Neural cell (in vitro differentiated cells): ENCODE measurements around the gene ESYT2. TPM values are rescaled to one million over a fixed set of nuclear protein-coding genes. Genes with fewer than 3 reads are reported as not detected.
A peak's percentile ranks its signal among the peaks of the same experiment; 100 is the strongest.
"Not testable (repeated sequence)": the region's sequence is repeated elsewhere in the genome, so short reads cannot be mapped to it uniquely, and the experiment has no call there.

Experiments
- H2AFZ ChIP-seq: fragments of 200-600, 300-800 bp; sonication (generic), shearing (Covaris generic); 2 replicates; pipeline ENCODE4 v1.6.0; 2014; ENCODE audit warnings: low read depth, mild to moderate bottlenecking, antibody characterized with exemption, low read length, moderate library complexity
- H3F3A ChIP-seq: fragments of 200-600 bp; shearing (Covaris generic); 2 replicates; pipeline ENCODE4 v1.6.1; 2016; ENCODE audit warnings: mild to moderate bottlenecking, moderate library complexity, mixed read lengths, antibody characterized with exemption, low read length; ENCODE audit not compliant: insufficient read depth, poor library complexity, severe bottlenecking
- H3K27ac ChIP-seq: fragments of 200-600, 300-800 bp; sonication (generic), shearing (Covaris generic); 2 replicates; pipeline ENCODE4 v1.5.1; 2014; ENCODE audit warnings: mild to moderate bottlenecking, low read length, moderate library complexity
- H3K27me3 ChIP-seq: fragments of 300-800, 200-600 bp; sonication (generic), shearing (Covaris generic); 2 replicates; pipeline ENCODE4 v1.6.0; 2014; ENCODE audit warnings: mild to moderate bottlenecking, low read depth, low read length, moderate library complexity; ENCODE audit not compliant: insufficient read depth
- H3K36me3 ChIP-seq: fragments of 300-800, 200-600 bp; sonication (generic), shearing (Covaris generic); 2 replicates; pipeline ENCODE4 v1.5.1; 2014; ENCODE audit warnings: mild to moderate bottlenecking, antibody characterized with exemption, low read length, moderate library complexity; ENCODE audit not compliant: insufficient read depth
- H3K4me2 ChIP-seq: fragments of 300-800, 200-600 bp; sonication (generic), shearing (Covaris generic); 2 replicates; pipeline ENCODE4 v1.6.0; 2014; ENCODE audit warnings: mild to moderate bottlenecking, low read length
- H3K4me3 ChIP-seq: fragments of 300-800, 200-600 bp; sonication (generic), shearing (Covaris generic); 2 replicates; pipeline ENCODE4 v1.5.1; 2014; ENCODE audit warnings: mild to moderate bottlenecking, low read length, moderate library complexity
- H3K79me2 ChIP-seq: fragments of 200-600 bp; shearing (Covaris generic); replicated peaks from 2 replicates; pipeline ENCODE4 v1.6.0; 2014; ENCODE audit warnings: mild to moderate bottlenecking, low read length, moderate library complexity; ENCODE audit not compliant: insufficient read depth
- H3K9ac ChIP-seq: fragments of 300-800, 200-600 bp; sonication (generic), shearing (Covaris generic); 2 replicates; pipeline ENCODE4 v1.6.1; 2016; ENCODE audit warnings: mild to moderate bottlenecking, low read length, mixed read lengths
- H3K9me2 ChIP-seq: fragments of 200-600 bp; shearing (Covaris generic); 2 replicates; pipeline ENCODE4 v1.6.1; 2016; ENCODE audit warnings: mild to moderate bottlenecking, low read length, mixed read lengths; ENCODE audit not compliant: insufficient read depth
- H3K9me3 ChIP-seq: fragments of 200-600, 300-800 bp; sonication (generic), shearing (Covaris generic); 2 replicates; pipeline ENCODE4 v1.6.1; 2016; ENCODE audit warnings: mild to moderate bottlenecking, mixed run types, low read length, moderate library complexity, mixed read lengths
- H4K20me1 ChIP-seq: fragments of 200-600 bp; shearing (Covaris generic); 2 replicates; pipeline ENCODE4 v1.6.1; 2016; ENCODE audit warnings: mild to moderate bottlenecking, mixed run types; ENCODE audit not compliant: insufficient read depth
- EP300 ChIP-seq: fragments of 450-650 bp; conservative IDR thresholded peaks from 2 replicates; pipeline ENCODE4 v1.6.1; 2014; ENCODE audit warnings: antibody characterized with exemption, mild to moderate bottlenecking, moderate library complexity; ENCODE audit not compliant: poor library complexity, severe bottlenecking
- EZH2 ChIP-seq: fragments of 200-600, 300-800 bp; shearing (Covaris generic), sonication (generic); IDR thresholded peaks from 2 replicates; pipeline ENCODE4 v1.6.1; 2014; ENCODE audit warnings: antibody characterized with exemption, low read length, borderline replicate concordance, mild to moderate bottlenecking; ENCODE audit not compliant: insufficient read depth, poor library complexity, severe bottlenecking
- MXI1 ChIP-seq: fragments of 450-650 bp; conservative IDR thresholded peaks from 2 replicates; pipeline ENCODE4 v1.6.1; 2014; ENCODE audit warnings: antibody characterized with exemption, mild to moderate bottlenecking; ENCODE audit not compliant: poor library complexity, severe bottlenecking
- POLR2AphosphoS5 ChIP-seq: IDR thresholded peaks from 2 replicates; pipeline ENCODE4 v1.6.1; 2012
- RAD21 ChIP-seq: fragments of 450-650 bp; conservative IDR thresholded peaks from 2 replicates; pipeline ENCODE4 v1.6.1; 2014; ENCODE audit warnings: antibody characterized with exemption, mild to moderate bottlenecking, moderate library complexity
- REST ChIP-seq: IDR thresholded peaks from 2 replicates; pipeline ENCODE4 v1.6.1; 2012; ENCODE audit warnings: borderline replicate concordance
- SMC3 ChIP-seq: fragments of 450-650 bp; conservative IDR thresholded peaks from 2 replicates; pipeline ENCODE4 v1.6.1; 2014; ENCODE audit warnings: antibody characterized with exemption, mild to moderate bottlenecking, moderate library complexity; ENCODE audit not compliant: poor library complexity
- TAF1 ChIP-seq: IDR thresholded peaks from 2 replicates; pipeline ENCODE4 v1.6.1; 2012; ENCODE audit warnings: low read depth
- polyA plus RNA-seq: library from polyadenylated mRNA; depleted of rRNA; stranded (reverse); fragments of >200 nt; gene quantifications from 2 replicates; pipeline ENCODE4 v1.2.3, GENCODE V29; 2014
- TF ChIP-seq, protein P1 (sequence below): fragments of 450-650 bp; IDR thresholded peaks from 2 replicates; pipeline ENCODE4 v1.5.1; 2014; ENCODE audit warnings: antibody characterized with exemption, mild to moderate bottlenecking, moderate library complexity; ENCODE audit not compliant: poor library complexity, severe bottlenecking

ESYT2 gene
- polyA plus RNA-seq, 1 donor from 2014 or later: 23.8 TPM

DNA sequence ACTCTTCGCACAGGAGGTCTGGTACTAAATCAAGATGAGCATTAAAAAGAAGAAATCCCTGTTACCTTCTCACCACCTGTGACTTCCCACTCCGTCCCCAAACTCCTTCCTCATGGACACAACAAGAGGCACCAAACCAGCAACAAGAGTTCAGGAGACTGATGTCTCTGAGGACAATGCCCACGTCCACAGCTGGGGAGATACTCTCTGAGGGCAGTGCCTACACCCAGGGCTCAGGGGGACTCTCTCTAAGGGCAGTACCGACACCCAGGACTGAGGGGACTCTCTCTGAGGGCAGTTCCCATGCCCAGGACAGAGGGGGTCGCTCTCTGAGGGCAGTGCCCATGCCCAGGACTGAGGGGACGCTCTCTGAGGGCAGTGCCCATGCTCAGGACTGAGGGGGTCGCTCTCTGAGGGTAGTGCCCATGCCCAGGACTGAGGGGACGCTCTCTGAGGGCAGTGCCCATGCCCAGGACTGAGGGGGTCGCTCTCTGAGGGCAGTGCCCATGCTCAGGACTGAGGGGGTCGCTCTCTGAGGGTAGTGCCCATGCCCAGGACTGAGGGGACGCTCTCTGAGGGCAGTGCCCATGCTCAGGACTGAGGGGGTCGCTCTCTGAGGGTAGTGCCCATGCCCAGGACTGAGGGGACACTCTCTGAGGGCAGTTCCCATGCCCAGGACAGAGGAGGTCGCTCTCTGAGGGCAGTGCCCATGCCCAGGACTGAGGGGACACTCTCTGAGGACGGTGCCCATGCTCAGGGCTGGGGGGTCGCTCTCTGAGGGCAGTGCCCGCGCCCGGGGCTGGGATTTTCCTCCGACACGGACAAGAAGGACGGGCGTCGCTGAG, 125.4 kb downstream of the ESYT2 start:
- H2AFZ ChIP-seq: peak overlapping the region; percentile 60
- not testable (repeated sequence) for H3K27ac ChIP-seq, H3K27me3 ChIP-seq, H3K36me3 ChIP-seq, H3K9me2 ChIP-seq, H4K20me1 ChIP-seq, H3K9me3 ChIP-seq, H3F3A ChIP-seq
- peaks cover 19% of the 10 kb centered on the region for H3K79me2 ChIP-seq
- peak overlapping the region; percentile 72 for H3K4me3 ChIP-seq
- peak overlapping the region; percentile 58 for H3K4me2 ChIP-seq
- H3K9ac ChIP-seq: peak overlapping the region; percentile 79

DNA sequence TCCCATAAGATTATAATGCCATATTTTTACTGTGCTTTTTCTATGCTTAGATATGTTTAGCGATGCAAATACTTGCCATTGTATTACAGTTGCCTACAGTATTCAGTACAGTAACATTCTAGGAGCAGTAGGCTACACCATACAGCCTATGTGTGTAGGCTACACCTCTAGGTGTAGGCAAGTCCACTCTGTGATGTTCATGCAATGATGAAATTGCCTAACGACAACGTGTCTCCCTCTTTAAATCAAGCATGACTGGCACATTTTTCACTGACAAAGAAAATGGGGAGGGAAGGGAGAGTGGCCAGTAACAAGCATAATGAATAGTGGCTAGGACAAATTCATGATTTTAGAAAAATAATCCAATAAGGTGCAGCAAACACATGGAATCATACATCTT, 126.4 kb downstream of the ESYT2 start:
- H3K9me3 ChIP-seq: no peaks in the 10 kb centered on the region
- no peak for TF ChIP-seq MXI1
- TF ChIP-seq REST: no peak
- no peak for TF ChIP-seq SMC3
- no peak for TF ChIP-seq POLR2AphosphoS5
- TF ChIP-seq TAF1: no peak
- TF ChIP-seq, protein P1, sequence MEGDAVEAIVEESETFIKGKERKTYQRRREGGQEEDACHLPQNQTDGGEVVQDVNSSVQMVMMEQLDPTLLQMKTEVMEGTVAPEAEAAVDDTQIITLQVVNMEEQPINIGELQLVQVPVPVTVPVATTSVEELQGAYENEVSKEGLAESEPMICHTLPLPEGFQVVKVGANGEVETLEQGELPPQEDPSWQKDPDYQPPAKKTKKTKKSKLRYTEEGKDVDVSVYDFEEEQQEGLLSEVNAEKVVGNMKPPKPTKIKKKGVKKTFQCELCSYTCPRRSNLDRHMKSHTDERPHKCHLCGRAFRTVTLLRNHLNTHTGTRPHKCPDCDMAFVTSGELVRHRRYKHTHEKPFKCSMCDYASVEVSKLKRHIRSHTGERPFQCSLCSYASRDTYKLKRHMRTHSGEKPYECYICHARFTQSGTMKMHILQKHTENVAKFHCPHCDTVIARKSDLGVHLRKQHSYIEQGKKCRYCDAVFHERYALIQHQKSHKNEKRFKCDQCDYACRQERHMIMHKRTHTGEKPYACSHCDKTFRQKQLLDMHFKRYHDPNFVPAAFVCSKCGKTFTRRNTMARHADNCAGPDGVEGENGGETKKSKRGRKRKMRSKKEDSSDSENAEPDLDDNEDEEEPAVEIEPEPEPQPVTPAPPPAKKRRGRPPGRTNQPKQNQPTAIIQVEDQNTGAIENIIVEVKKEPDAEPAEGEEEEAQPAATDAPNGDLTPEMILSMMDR: no peak
- no peak for TF ChIP-seq EP300
- TF ChIP-seq EZH2: no peak
- TF ChIP-seq RAD21: no peak
- H3K4me3 ChIP-seq: no peak overlapping the region
- H3K9ac ChIP-seq: no peak overlapping the region
- no peak overlapping the region for H3K4me2 ChIP-seq
- no peak overlapping the region for H3K27ac ChIP-seq
- H3F3A ChIP-seq: no peaks in the 10 kb centered on the region
- no peaks in the 10 kb centered on the region for H3K36me3 ChIP-seq
- H3K27me3 ChIP-seq: no peaks in the 10 kb centered on the region
- H4K20me1 ChIP-seq: no peaks in the 10 kb centered on the region
- H2AFZ ChIP-seq: no peak overlapping the region
- H3K9me2 ChIP-seq: no peaks in the 10 kb centered on the region
- H3K79me2 ChIP-seq: peaks cover 19% of the 10 kb centered on the region
